Measurements from ENCODE around the gene FANCG. TPM values are rescaled to one million over a fixed set of nuclear protein-coding genes. Genes with fewer than 3 reads are reported as not detected.

Gene FANCG
- total RNA-seq, 4 donors from 2014 or later: 5.3 to 34.7 (median 11.6) TPM

GRCh38 chr9:35028341-35028740 is 51.4 kb downstream of the FANCG start:
- intact Hi-C loops (cut with DNase I; ENCODE audit: low total_unique reads): no loop called here
- H3K4me3 ChIP-seq (ENCODE audit: low read depth, poor library complexity, severe bottlenecking): no peak overlapping the region
- TF ChIP-seq CTCF (IDR thresholded peaks at IDR 0.05) (no peak), POLR2A (IDR thresholded peaks at IDR 0.05) (no peak)
- DNase-seq (ENCODE audit: low spot score in 2 of 2): no peak

GRCh38 chr9:35027860-35028259 is 51.9 kb downstream of the FANCG start:
- no peak for DNase-seq (ENCODE audit: low spot score in 2 of 2)
- no peak overlapping the region for H3K4me3 ChIP-seq (ENCODE audit: low read depth, poor library complexity, severe bottlenecking)
- TF ChIP-seq POLR2A (IDR thresholded peaks at IDR 0.05) (no peak), CTCF (IDR thresholded peaks at IDR 0.05) (no peak)
- 58 to 80% methylated on average over 1 of the region's 1 CpG for WGBS, 2 donors
- intact Hi-C loops (cut with DNase I; ENCODE audit: low total_unique reads): no loop called here

- DNase-seq (ENCODE audit: low spot score in 2 of 2): no peak
- TF ChIP-seq CTCF (IDR thresholded peaks at IDR 0.05) (no peak), POLR2A (IDR thresholded peaks at IDR 0.05) (no peak)
- H3K4me3 ChIP-seq (ENCODE audit: low read depth, poor library complexity, severe bottlenecking): no peak overlapping the region
- intact Hi-C loops (cut with DNase I; ENCODE audit: low total_unique reads): no loop called here
- WGBS, 2 donors: 50 to 76% methylated on average over 1 of the region's 1 CpG
These were observed 52.4 kb downstream of the FANCG start for GRCh38 chr9:35027374-35027773.

- H3K4me3 ChIP-seq (ENCODE audit: low read depth, poor library complexity, severe bottlenecking): no peak overlapping the region
- WGBS, 2 donors: 70 to 72% methylated on average over 3 of the region's 3 CpGs
- no peak for DNase-seq (ENCODE audit: low spot score in 2 of 2)
- intact Hi-C loops (cut with DNase I; ENCODE audit: low total_unique reads): no loop called here
- no peak for TF ChIP-seq CTCF (IDR thresholded peaks at IDR 0.05)
- TF ChIP-seq POLR2A (IDR thresholded peaks at IDR 0.05): no peak
These were observed 53.1 kb downstream of the FANCG start for GRCh38 chr9:35026671-35027070.

Other genes starting within 250 kb of the FANCG start
- gene PHF24, start 121.7 kb downstream of the FANCG start, total RNA-seq: 1 to 10 TPM in 2 of 4 donors, under 1 TPM in 2; 0.44 to 2.7 (median 1.5) TPM
- gene DNAJB5, start 90.2 kb downstream of the FANCG start, total RNA-seq: 1 to 10 TPM; 1.1 to 3.7 (median 1.9) TPM
- 100 to 1,000 TPM; 122 to 194 (median 156) TPM for gene VCP, start 7.3 kb downstream of the FANCG start, total RNA-seq
- 10 to 100 TPM in 3 of 4 donors, 1 to 10 TPM in 1; 9.8 to 21.3 (median 19.0) TPM for gene PIGO, start 16.6 kb upstream of the FANCG start, total RNA-seq
- 100 to 1,000 TPM in 2 of 4 donors, 10 to 100 TPM in 2; 76.3 to 105 (median 88.6) TPM for gene STOML2, start 23.2 kb upstream of the FANCG start, total RNA-seq
- 10 to 100 TPM; 16.7 to 27.9 (median 19.4) TPM for gene ATOSB, start 35.9 kb upstream of the FANCG start, total RNA-seq
- 10 to 100 TPM; 11.9 to 29.0 (median 27.5) TPM for gene UNC13B, start 82.1 kb upstream of the FANCG start, total RNA-seq